ENCODE measurements around the gene NFASC. TPM values are rescaled to one million over a fixed set of nuclear protein-coding genes. Genes with fewer than 3 reads are reported as not detected.

Gene NFASC
- total RNA-seq, 1 donor from 2014 or later, result 3.8 TPM

DNA sequence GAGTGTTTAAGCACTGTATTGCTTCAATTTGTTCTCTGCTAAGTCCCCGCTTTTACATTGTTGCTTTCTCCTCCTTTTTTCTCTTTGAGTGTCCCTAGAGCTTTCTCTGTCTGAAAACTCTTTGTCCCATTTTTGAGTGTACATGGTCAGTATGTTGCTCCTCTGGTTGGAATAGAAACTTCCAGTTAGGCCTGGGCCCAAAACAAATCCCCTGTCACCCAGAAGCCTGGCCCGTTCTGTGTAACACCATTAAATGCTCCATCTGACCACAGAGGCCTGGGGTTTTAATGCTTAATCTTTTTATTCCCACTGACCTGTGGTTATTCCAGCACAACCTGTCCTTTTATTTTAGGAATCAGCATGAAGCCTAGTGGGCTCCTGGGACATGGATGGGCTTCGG, 28.3 kb upstream of the NFASC start:
- Mint-ChIP-seq H3K9me3 (ENCODE audit: unreplicated experiment) (no peaks in the 10 kb centered on the region), H3K4me1 (ENCODE audit: unreplicated experiment) (no peaks in the 10 kb centered on the region)

DNA sequence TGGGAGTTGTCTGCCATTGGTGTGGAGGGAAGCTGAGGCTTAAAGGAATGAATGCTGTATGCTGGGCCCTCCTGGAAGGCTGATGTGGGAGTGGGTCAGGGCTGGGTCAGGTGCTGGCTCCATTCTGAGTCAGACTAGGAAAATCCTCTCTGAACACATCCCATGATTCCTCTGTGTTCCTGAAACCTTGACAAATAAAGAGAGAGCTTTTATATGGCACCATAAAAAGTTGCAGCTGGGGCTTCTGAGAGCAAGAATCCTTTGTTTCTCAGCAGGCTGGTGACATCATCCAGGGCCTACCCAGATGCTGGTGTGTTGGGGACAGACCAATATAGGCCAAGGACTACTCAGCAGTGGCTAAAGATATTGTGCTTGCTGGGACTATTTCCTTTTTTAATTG, 27.8 kb upstream of the NFASC start:
- no peaks in the 10 kb centered on the region for H3K4me1 Mint-ChIP-seq (ENCODE audit: unreplicated experiment)
- no peaks in the 10 kb centered on the region for H3K36me3 Mint-ChIP-seq (ENCODE audit: low read depth, unreplicated experiment)
- no peak overlapping the region for H3K4me3 Mint-ChIP-seq (ENCODE audit: unreplicated experiment)
- H3K9me3 Mint-ChIP-seq (ENCODE audit: unreplicated experiment), result no peaks in the 10 kb centered on the region
- TF ChIP-seq, protein P1, sequence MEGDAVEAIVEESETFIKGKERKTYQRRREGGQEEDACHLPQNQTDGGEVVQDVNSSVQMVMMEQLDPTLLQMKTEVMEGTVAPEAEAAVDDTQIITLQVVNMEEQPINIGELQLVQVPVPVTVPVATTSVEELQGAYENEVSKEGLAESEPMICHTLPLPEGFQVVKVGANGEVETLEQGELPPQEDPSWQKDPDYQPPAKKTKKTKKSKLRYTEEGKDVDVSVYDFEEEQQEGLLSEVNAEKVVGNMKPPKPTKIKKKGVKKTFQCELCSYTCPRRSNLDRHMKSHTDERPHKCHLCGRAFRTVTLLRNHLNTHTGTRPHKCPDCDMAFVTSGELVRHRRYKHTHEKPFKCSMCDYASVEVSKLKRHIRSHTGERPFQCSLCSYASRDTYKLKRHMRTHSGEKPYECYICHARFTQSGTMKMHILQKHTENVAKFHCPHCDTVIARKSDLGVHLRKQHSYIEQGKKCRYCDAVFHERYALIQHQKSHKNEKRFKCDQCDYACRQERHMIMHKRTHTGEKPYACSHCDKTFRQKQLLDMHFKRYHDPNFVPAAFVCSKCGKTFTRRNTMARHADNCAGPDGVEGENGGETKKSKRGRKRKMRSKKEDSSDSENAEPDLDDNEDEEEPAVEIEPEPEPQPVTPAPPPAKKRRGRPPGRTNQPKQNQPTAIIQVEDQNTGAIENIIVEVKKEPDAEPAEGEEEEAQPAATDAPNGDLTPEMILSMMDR (IDR thresholded peaks at IDR 0.05; ENCODE audit: unreplicated experiment), result no peak
- no peak for DNase-seq (ENCODE audit: low spot score)
- H3K27ac Mint-ChIP-seq (ENCODE audit: unreplicated experiment), result no peak overlapping the region
- peaks cover 5% of the 10 kb centered on the region for H3K27me3 Mint-ChIP-seq (ENCODE audit: unreplicated experiment)

More for the DNA sequence above, 28.3 kb upstream of the NFASC start:
- Mint-ChIP-seq H3K36me3 (ENCODE audit: low read depth, unreplicated experiment) (no peaks in the 10 kb centered on the region), H3K27ac (ENCODE audit: unreplicated experiment) (no peak overlapping the region), H3K27me3 (ENCODE audit: unreplicated experiment) (peaks cover 2% of the 10 kb centered on the region), H3K4me3 (ENCODE audit: unreplicated experiment) (no peak overlapping the region)
- no peak for DNase-seq (ENCODE audit: low spot score)
- TF ChIP-seq, protein P1 (IDR thresholded peaks at IDR 0.05; ENCODE audit: unreplicated experiment), result no peak

DNA sequence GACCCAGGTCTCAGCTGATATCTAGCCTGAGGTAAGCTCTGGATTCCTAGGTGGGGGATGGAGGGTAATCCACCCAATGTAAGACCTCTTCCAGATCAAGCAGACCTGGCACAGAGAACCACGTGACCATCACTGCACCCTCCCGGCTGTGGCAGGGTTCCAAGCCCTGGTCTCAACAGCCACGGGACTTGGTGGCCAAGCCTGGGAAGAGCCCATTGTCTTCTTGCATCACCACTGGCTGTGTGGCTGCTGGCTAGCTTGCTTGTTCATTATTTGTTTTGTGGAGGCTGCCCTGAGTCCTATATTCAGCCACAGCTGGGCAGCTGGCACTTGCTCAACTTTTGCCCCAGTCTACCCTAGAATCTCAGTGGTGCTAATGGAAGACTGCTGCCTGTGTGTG, 24.1 kb upstream of the NFASC start:
- Mint-ChIP-seq H3K4me3 (ENCODE audit: unreplicated experiment) (no peak overlapping the region), H3K4me1 (ENCODE audit: unreplicated experiment) (peaks cover 4% of the 10 kb centered on the region), H3K9me3 (ENCODE audit: unreplicated experiment) (no peaks in the 10 kb centered on the region), H3K27ac (ENCODE audit: unreplicated experiment) (no peak overlapping the region), H3K36me3 (ENCODE audit: low read depth, unreplicated experiment) (no peaks in the 10 kb centered on the region), H3K27me3 (ENCODE audit: unreplicated experiment) (peaks cover 5% of the 10 kb centered on the region)
- no peak for DNase-seq (ENCODE audit: low spot score)
- TF ChIP-seq, protein P1 (IDR thresholded peaks at IDR 0.05; ENCODE audit: unreplicated experiment), result no peak

DNA sequence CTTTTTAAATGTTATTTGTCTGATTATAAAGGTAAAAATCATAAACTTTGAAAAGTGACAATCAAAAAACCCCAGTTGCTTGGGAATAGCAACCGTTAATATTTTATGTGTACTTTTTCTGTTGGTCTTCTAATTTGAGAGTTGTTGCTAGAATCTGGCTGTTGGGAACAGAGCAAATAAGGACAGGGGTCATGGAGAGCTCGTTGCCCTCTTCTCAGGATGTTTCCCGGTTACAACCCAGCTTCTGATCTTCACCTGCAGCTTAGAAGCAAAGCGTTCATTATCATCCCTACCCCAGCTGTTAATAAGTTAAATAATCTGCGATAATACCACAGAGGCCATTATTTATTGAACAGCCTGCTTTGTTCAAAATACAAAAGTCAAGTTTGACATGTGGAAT, 22.1 kb upstream of the NFASC start:
- TF ChIP-seq, protein P1 (IDR thresholded peaks at IDR 0.05; ENCODE audit: unreplicated experiment), result no peak
- H3K9me3 Mint-ChIP-seq (ENCODE audit: unreplicated experiment), result no peaks in the 10 kb centered on the region
- no peak for DNase-seq (ENCODE audit: low spot score)
- no peaks in the 10 kb centered on the region for H3K36me3 Mint-ChIP-seq (ENCODE audit: low read depth, unreplicated experiment)
- no peak overlapping the region for H3K4me3 Mint-ChIP-seq (ENCODE audit: unreplicated experiment)
- peaks cover 4% of the 10 kb centered on the region for H3K4me1 Mint-ChIP-seq (ENCODE audit: unreplicated experiment)
- H3K27ac Mint-ChIP-seq (ENCODE audit: unreplicated experiment), result no peak overlapping the region
- H3K27me3 Mint-ChIP-seq (ENCODE audit: unreplicated experiment), result peaks cover 5% of the 10 kb centered on the region

DNA sequence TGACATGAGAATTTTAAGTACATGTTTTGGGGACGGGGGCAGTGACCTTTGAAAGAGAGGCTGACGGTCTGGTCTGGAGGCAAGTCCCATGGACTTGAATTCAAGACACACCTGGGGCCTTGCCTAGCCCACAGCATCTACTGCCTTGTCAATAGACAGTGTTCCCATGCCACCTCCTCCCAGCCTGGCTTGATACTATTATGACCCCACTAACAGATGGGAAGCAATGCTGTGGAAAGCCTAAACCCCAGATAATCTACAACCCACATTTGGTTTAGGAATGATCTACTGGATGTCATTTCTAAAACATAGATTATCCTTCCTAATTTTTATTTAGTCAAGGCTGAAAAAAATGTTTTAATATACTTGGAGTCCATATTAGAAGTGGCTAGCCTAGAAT, 17.8 kb upstream of the NFASC start:
- H3K4me3 Mint-ChIP-seq (ENCODE audit: unreplicated experiment), result no peak overlapping the region
- H3K27ac Mint-ChIP-seq (ENCODE audit: unreplicated experiment), result no peak overlapping the region
- H3K4me1 Mint-ChIP-seq (ENCODE audit: unreplicated experiment), result peaks cover 4% of the 10 kb centered on the region
- no peaks in the 10 kb centered on the region for H3K9me3 Mint-ChIP-seq (ENCODE audit: unreplicated experiment)
- no peak for DNase-seq (ENCODE audit: low spot score)
- H3K36me3 Mint-ChIP-seq (ENCODE audit: low read depth, unreplicated experiment), result no peaks in the 10 kb centered on the region
- TF ChIP-seq, protein P1 (IDR thresholded peaks at IDR 0.05; ENCODE audit: unreplicated experiment), result no peak
- no peaks in the 10 kb centered on the region for H3K27me3 Mint-ChIP-seq (ENCODE audit: unreplicated experiment)

Measured in endothelial cell (in vitro differentiated cells).